HL-60 (cell line): ENCODE results near the gene KIF1B.

Experiments
- DNase-seq, 2 experiments: peaks; one replicate each; pipeline ENCODE4 v3.0.0-alpha.2; 2010 to 2020; ENCODE audit warnings: low read depth in 1 of 2, low spot score in 1 of 2
- H3K27ac ChIP-seq: fragments of 250-450 bp; sonication (Bioruptor Pico); replicated peaks from 2 replicates; pipeline ENCODE4 v1.5.1; 2020; ENCODE audit warnings: mild to moderate bottlenecking, moderate library complexity
- H3K27me3 ChIP-seq: fragments of 250-450 bp; sonication (Bioruptor Pico); 2 replicates; pipeline ENCODE4 v1.5.1; 2021; ENCODE audit warnings: mild to moderate bottlenecking, moderate library complexity; ENCODE audit not compliant: insufficient read depth, poor library complexity, severe bottlenecking
- H3K4me3 ChIP-seq: replicated peaks from 2 replicates; pipeline ENCODE4 v1.5.1; 2011; ENCODE audit warnings: mild to moderate bottlenecking, control low read depth, low read length; ENCODE audit not compliant: insufficient read depth
- CTCF ChIP-seq: IDR thresholded peaks from one replicate; pipeline ENCODE4 v1.5.1; 2011; ENCODE audit warnings: low read length, control low read depth, inconsistent platforms; ENCODE audit not compliant: insufficient read depth
- GABPA ChIP-seq: IDR thresholded peaks from 2 replicates; pipeline ENCODE4 v1.6.1; 2012; ENCODE audit warnings: low read depth
- POLR2AphosphoS5 ChIP-seq: IDR thresholded peaks from 2 replicates; pipeline ENCODE4 v1.6.1; 2012; ENCODE audit warnings: low read depth
- REST ChIP-seq: IDR thresholded peaks from 2 replicates; pipeline ENCODE4 v1.6.1; 2012; ENCODE audit warnings: low read depth; ENCODE audit not compliant: insufficient replicate concordance
- SPI1 ChIP-seq: IDR thresholded peaks from 2 replicates; pipeline ENCODE4 v1.6.1; 2012; ENCODE audit warnings: low read depth, mild to moderate bottlenecking, borderline replicate concordance

KIF1B gene

GRCh38 chr1:10265027-10265426 is 54.7 kb downstream of the KIF1B start:
- no peak overlapping the region for H3K4me3 ChIP-seq
- no peak overlapping the region for H3K27ac ChIP-seq
- DNase-seq: no peak
- TF ChIP-seq REST: no peak
- no peak for TF ChIP-seq CTCF
- no peak for TF ChIP-seq POLR2AphosphoS5
- TF ChIP-seq SPI1: no peak
- TF ChIP-seq GABPA: no peak
- H3K27me3 ChIP-seq: no peaks in the 10 kb centered on the region

GRCh38 chr1:10265900-10266299 is 55.5 kb downstream of the KIF1B start:
- DNase-seq: no peak
- Histone ChIP-seq H3K4me3 (no peak overlapping the region), H3K27ac (no peak overlapping the region), H3K27me3 (no peaks in the 10 kb centered on the region)
- TF ChIP-seq REST: no peak

GRCh38 chr1:10267319-10267718 is 56.9 kb downstream of the KIF1B start:
- H3K27ac ChIP-seq: no peak overlapping the region
- TF ChIP-seq REST (no peak), GABPA (no peak), POLR2AphosphoS5 (no peak), SPI1 (no peak), CTCF (no peak)
- DNase-seq: no peak

GRCh38 chr1:10267921-10268320 is 57.6 kb downstream of the KIF1B start:
- no peak for TF ChIP-seq GABPA
- TF ChIP-seq POLR2AphosphoS5: no peak
- no peak for TF ChIP-seq SPI1
- no peak for TF ChIP-seq REST
- no peak for TF ChIP-seq CTCF
- no peaks in the 10 kb centered on the region for H3K27me3 ChIP-seq
- H3K27ac ChIP-seq: no peak overlapping the region
- no peak for DNase-seq
- no peak overlapping the region for H3K4me3 ChIP-seq

More at GRCh38 chr1:10267319-10267718, 56.9 kb downstream of the KIF1B start:
- Histone ChIP-seq H3K27me3 (no peaks in the 10 kb centered on the region), H3K4me3 (no peak overlapping the region)
